GM23338 (cell line): ENCODE results near the gene CFAP251. TPM values are rescaled to one million over a fixed set of nuclear protein-coding genes. Genes with fewer than 3 reads are reported as not detected.

Source experiments
- ATAC-seq: fragments of 200-7000 bp; cut with Tn5 transposase; 3 replicates; pipeline ENCODE4 v1.9.1; 2020
- DNase-seq: peaks from one replicate; pipeline ENCODE4 v3.0.0-alpha.2; 2015; ENCODE audit warnings: low spot score
- H2AFZ ChIP-seq: fragments of 200-600 bp; sonication (generic); 2 replicates; pipeline ENCODE4 v1.8.0; 2016; ENCODE audit warnings: antibody characterized with exemption, mild to moderate bottlenecking, moderate library complexity
- H3F3A ChIP-seq: fragments of 200-600 bp; sonication (generic); replicated peaks from 2 replicates; pipeline ENCODE4 v1.8.0; 2017; ENCODE audit warnings: antibody characterized with exemption, mixed run types, low read depth
- H3K27ac ChIP-seq: fragments of 200-600 bp; sonication (generic); 2 replicates; pipeline ENCODE4 v1.6.1; 2016; ENCODE audit warnings: low read depth
- H3K27me3 ChIP-seq: fragments of 200-600 bp; sonication (generic); 2 replicates; pipeline ENCODE4 v1.8.0; 2016; ENCODE audit warnings: mild to moderate bottlenecking, mixed run types, moderate library complexity; ENCODE audit not compliant: insufficient read depth
- H3K36me3 ChIP-seq: fragments of 200-600 bp; sonication (generic); 2 replicates; pipeline ENCODE4 v1.8.0; 2016; ENCODE audit warnings: mild to moderate bottlenecking; ENCODE audit not compliant: insufficient read depth
- H3K4me1 ChIP-seq: fragments of 200-600 bp; sonication (generic); 2 replicates; pipeline ENCODE4 v1.8.0; 2016; ENCODE audit warnings: mild to moderate bottlenecking, moderate library complexity; ENCODE audit not compliant: insufficient read depth
- H3K4me2 ChIP-seq: fragments of 200-600 bp; sonication (generic); 2 replicates; pipeline ENCODE4 v1.7.1; 2017; ENCODE audit warnings: mixed run types
- H3K4me3 ChIP-seq: fragments of 200-600 bp; sonication (generic); 2 replicates; pipeline ENCODE4 v1.6.1; 2016; ENCODE audit warnings: mixed run types
- H3K79me2 ChIP-seq: fragments of 200-600 bp; sonication (generic); replicated peaks from 2 replicates; pipeline ENCODE4 v1.8.0; 2017; ENCODE audit warnings: mild to moderate bottlenecking; ENCODE audit not compliant: insufficient read depth
- H3K9me2 ChIP-seq: fragments of 200-600 bp; sonication (generic); 2 replicates; pipeline ENCODE4 v1.8.0; 2017; ENCODE audit not compliant: insufficient read depth
- H4K20me1 ChIP-seq: fragments of 200-600 bp; sonication (generic); replicated peaks from 2 replicates; pipeline ENCODE4 v1.8.0; 2017; ENCODE audit warnings: mild to moderate bottlenecking; ENCODE audit not compliant: insufficient read depth
- H3K27ac Mint-ChIP-seq: 2 replicates; pipeline ENCODE4 v1.8.0; 2020; ENCODE audit warnings: inconsistent platforms, mild to moderate bottlenecking, moderate library complexity, mixed read lengths
- H3K27me3 Mint-ChIP-seq: 3 replicates; pipeline ENCODE4 v1.8.0; 2022; ENCODE audit warnings: low read depth, mild to moderate bottlenecking, moderate library complexity, mixed read lengths, inconsistent platforms; ENCODE audit not compliant: insufficient read depth, poor library complexity
- H3K36me3 Mint-ChIP-seq: 3 replicates; pipeline ENCODE4 v1.8.0; 2021; ENCODE audit warnings: low read depth, mild to moderate bottlenecking, inconsistent platforms, moderate library complexity, mixed read lengths
- H3K4me1 Mint-ChIP-seq: 3 replicates; pipeline ENCODE4 v1.8.0; 2020; ENCODE audit warnings: mild to moderate bottlenecking, inconsistent platforms, mixed read lengths
- H3K4me3 Mint-ChIP-seq: 3 replicates; pipeline ENCODE4 v1.8.0; 2021; ENCODE audit warnings: moderate library complexity, mild to moderate bottlenecking, inconsistent platforms, mixed read lengths
- H3K9me3 Mint-ChIP-seq: 3 replicates; pipeline ENCODE4 v1.8.0; 2020; ENCODE audit warnings: moderate library complexity, mild to moderate bottlenecking, inconsistent platforms, mixed read lengths
- CTCF ChIP-seq, 2 experiments: fragments of 200-600 bp in 1 of 2; sonication (generic) in 1 of 2; conservative IDR thresholded peaks; 2 replicates each; pipeline versions ENCODE4 v1.5.1 to v1.6.1; 2016 to 2017; ENCODE audit warnings: antibody characterized with exemption in 2 of 2, low read depth in 2 of 2, mild to moderate bottlenecking in 2 of 2, moderate library complexity in 1 of 2
- ETS1 ChIP-seq: IDR thresholded peaks from 2 replicates; pipeline ENCODE4 v1.6.1; 2016; ENCODE audit warnings: antibody characterized with exemption
- EZH2 ChIP-seq: fragments of 200-600 bp; sonication (generic); IDR thresholded peaks from one replicate; pipeline ENCODE4 v1.8.0; 2017; ENCODE audit warnings: antibody characterized with exemption, mild to moderate bottlenecking, low read depth; ENCODE audit not compliant: unreplicated experiment
- EZH2phosphoT487 ChIP-seq: fragments of 200-600 bp; sonication (generic); IDR thresholded peaks from one replicate; pipeline ENCODE4 v1.8.1; 2018; ENCODE audit warnings: antibody characterized with exemption; ENCODE audit not compliant: unreplicated experiment
- NANOG ChIP-seq: IDR thresholded peaks from 2 replicates; pipeline ENCODE4 v1.6.1; 2016; ENCODE audit warnings: antibody characterized with exemption, borderline replicate concordance
- POLR2AphosphoS5 ChIP-seq: IDR thresholded peaks from 2 replicates; pipeline ENCODE4 v1.6.1; 2016; ENCODE audit warnings: antibody characterized with exemption, low read depth
- REST ChIP-seq: IDR thresholded peaks from one replicate; pipeline ENCODE4 v1.6.1; 2018; ENCODE audit warnings: antibody characterized with exemption; ENCODE audit not compliant: unreplicated experiment
- STAT1 ChIP-seq: IDR thresholded peaks from one replicate; pipeline ENCODE4 v1.6.1; 2016; ENCODE audit warnings: antibody characterized with exemption; ENCODE audit not compliant: unreplicated experiment
- ZNF114 ChIP-seq: fragments of 250-450 bp; sonication (Bioruptor Pico); IDR thresholded peaks from 2 replicates; pipeline ENCODE4 v1.5.0; 2020; ENCODE audit warnings: mild to moderate bottlenecking, moderate library complexity
- ZNF331 ChIP-seq: fragments of 250-450 bp; sonication (Bioruptor Pico); IDR thresholded peaks from 2 replicates; pipeline ENCODE4 v1.5.0; 2020; ENCODE audit warnings: low read depth, mild to moderate bottlenecking, moderate library complexity
- polyA plus RNA-seq: library from polyadenylated mRNA; unstranded; fragments of >200 nt; fragmentation: Nextera tagmentation; extraction: Ambion mirVana; gene quantifications from 2 replicates; pipeline ENCODE4 v1.2.1, GENCODE V29; 2016
- total RNA-seq: library from RNA; depleted of rRNA; stranded (reverse); fragments of >200 nt; shearing (Covaris generic); gene quantifications from 2 replicates; pipeline ENCODE4 v1.2.3, GENCODE V29; 2014

The CFAP251 gene
- total and polyA plus RNA-seq, 2 experiments from 2014 or later, result 1.4 to 2.5 TPM

GRCh38 chr12:121898287-121898686 lies 20.1 kb upstream of the CFAP251 start:
- Mint-ChIP-seq H3K4me1 (peaks cover 10% of the 10 kb centered on the region), H3K36me3 (peaks cover 36% of the 10 kb centered on the region), H3K27me3 (peaks cover 5% of the 10 kb centered on the region), H3K27ac (no peak overlapping the region), H3K4me3 (no peak overlapping the region), H3K9me3 (no peaks in the 10 kb centered on the region)
- H4K20me1 ChIP-seq, result peaks cover 19% of the 10 kb centered on the region
- H2AFZ ChIP-seq, result no peak overlapping the region
- ATAC-seq (no peak), DNase-seq (no peak)
- no peak overlapping the region for H3K27ac ChIP-seq
- peaks cover 7% of the 10 kb centered on the region; the same call in 1 of the 2 replicates for H3K36me3 ChIP-seq
- TF ChIP-seq CTCF (conservative IDR thresholded peaks at IDR 0.05; ENCODE audit: low read depth in 2 of 2), result no peak
- TF ChIP-seq NANOG, result no peak
- TF ChIP-seq STAT1, result no peak
- no peak for TF ChIP-seq ZNF114 (CRISPR knock-in tag)
- TF ChIP-seq ETS1, result no peak
- no peaks in the 10 kb centered on the region for H3F3A ChIP-seq
- no peaks in the 10 kb centered on the region for H3K27me3 ChIP-seq
- no peak overlapping the region for H3K4me2 ChIP-seq
- 0 out of 2 replicates have a peak, but pooled peaks cover 9% of the 10 kb centered on the region for H3K4me1 ChIP-seq
- H3K9me2 ChIP-seq, result no peaks in the 10 kb centered on the region
- H3K79me2 ChIP-seq, result no peaks in the 10 kb centered on the region
- H3K4me3 ChIP-seq, result no peak overlapping the region

GRCh38 chr12:121899590-121899989 lies 18.8 kb upstream of the CFAP251 start:
- Histone ChIP-seq H3K4me1 (no peaks in the 10 kb centered on the region), H3K27ac (no peak overlapping the region), H3K79me2 (no peaks in the 10 kb centered on the region), H3K27me3 (no peaks in the 10 kb centered on the region), H3K4me3 (no peak overlapping the region), H3K9me2 (no peaks in the 10 kb centered on the region), H3K36me3 (peaks cover 7% of the 10 kb centered on the region), H2AFZ (no peak overlapping the region), H4K20me1 (peaks cover 11% of the 10 kb centered on the region), H3F3A (no peaks in the 10 kb centered on the region), H3K4me2 (no peak overlapping the region)
- Mint-ChIP-seq H3K9me3 (no peaks in the 10 kb centered on the region), H3K4me3 (no peak overlapping the region), H3K27me3 (peaks cover 4% of the 10 kb centered on the region), H3K36me3 (peaks cover 43% of the 10 kb centered on the region), H3K27ac (no peak overlapping the region), H3K4me1 (no peaks in the 10 kb centered on the region)
- DNase-seq (no peak), ATAC-seq (no peak)
- no peak for TF ChIP-seq REST
- no peak for TF ChIP-seq CTCF (conservative IDR thresholded peaks at IDR 0.05; ENCODE audit: low read depth in 2 of 2)
- no peak for TF ChIP-seq EZH2phosphoT487
- no peak for TF ChIP-seq EZH2
- no peak for TF ChIP-seq ZNF331
- TF ChIP-seq ETS1, result no peak
- no peak for TF ChIP-seq POLR2AphosphoS5
- no peak for TF ChIP-seq NANOG
- TF ChIP-seq STAT1, result no peak
- TF ChIP-seq ZNF114 (CRISPR knock-in tag), result no peak
